NCI-H2171 treated with DMSO at 0.1 percent for 48 hours (cell line): ENCODE measurements around the gene PSMD9.
"Not testable (repeated sequence)": the region's sequence is repeated elsewhere in the genome, so short reads cannot be mapped to it uniquely, and the experiment has no call there.

Experiments used
- DNase-seq: peaks from one replicate; lab custom pipeline; 2025; lab: John Stamatoyannopoulos, UW

Gene PSMD9

DNA sequence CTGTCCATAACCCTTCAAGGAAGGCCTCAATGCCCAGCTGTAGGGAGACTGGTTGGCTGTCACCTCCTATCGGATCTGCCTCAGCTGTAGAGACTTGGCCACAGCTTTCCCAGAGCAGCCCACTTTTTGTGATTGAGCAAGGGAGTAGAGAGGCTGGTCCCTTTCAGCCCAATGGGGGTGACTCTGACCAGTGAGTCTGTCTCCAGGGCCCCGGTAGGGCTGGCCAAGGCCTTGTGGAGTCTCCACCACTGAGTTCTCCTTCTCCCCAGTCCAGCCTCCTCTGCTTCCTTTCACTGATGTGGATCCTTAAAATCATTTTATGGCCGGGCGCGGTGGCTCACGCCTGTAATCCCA lies 15.4 kb upstream of the PSMD9 start:
- no peak for DNase-seq

DNA sequence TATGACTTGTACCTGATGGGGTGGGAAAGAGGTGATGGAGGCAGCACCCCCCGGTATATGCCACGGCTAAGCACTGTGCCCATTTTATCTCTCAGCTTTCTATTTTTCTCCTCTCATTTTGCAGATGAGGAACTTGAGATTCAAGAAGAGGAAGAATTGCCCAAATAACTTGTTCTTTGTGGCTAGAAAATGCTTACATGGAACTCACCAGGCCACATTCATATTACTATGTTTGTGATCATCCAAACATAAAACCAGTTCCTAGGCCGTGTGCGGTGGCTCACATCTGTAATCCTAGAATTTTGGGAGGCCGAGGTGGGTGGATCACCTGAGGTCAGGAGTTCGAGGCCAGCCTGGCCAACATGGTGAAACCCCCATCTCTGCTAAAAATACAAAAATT lies 14.5 kb upstream of the PSMD9 start:
- DNase-seq, result no peak

DNA sequence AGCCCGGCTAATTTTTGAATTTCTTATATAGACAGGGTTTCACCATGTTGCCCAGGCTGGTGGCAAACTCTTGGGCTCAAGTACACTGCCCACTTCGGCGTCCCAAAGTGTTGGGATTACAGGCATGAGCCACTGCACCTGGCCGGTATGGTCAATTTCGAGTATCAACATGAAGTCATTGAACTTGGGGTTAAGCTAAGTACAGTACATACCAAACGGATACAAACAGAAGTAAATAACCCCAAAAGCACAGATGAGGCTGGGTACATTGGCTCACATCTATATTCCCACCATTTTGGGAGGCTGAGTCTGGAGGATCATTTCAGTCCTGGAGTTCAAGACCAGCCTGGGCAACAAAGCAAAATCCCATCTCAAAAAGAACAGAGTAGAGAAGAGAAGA lies 13.0 kb upstream of the PSMD9 start:
- no peak for DNase-seq

DNA sequence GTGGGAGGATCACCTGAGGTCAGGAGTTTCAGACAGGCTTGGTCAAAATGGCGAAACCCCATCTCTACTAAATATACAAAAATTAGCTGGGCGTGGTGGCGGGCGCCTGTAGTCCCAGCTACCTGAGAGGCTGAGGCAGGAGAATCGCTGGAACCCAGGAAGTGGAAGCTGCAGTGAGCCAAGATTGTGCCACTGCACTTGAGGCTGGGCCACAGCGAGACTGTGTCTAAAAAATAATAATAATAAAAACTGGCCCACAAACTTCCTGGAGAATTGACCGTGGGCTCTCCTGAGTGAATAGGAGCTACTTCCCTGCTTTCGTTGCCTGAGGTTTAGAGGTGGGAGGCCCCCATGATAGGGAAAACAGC lies 12.5 kb upstream of the PSMD9 start:
- DNase-seq, result not testable (repeated sequence)

DNA sequence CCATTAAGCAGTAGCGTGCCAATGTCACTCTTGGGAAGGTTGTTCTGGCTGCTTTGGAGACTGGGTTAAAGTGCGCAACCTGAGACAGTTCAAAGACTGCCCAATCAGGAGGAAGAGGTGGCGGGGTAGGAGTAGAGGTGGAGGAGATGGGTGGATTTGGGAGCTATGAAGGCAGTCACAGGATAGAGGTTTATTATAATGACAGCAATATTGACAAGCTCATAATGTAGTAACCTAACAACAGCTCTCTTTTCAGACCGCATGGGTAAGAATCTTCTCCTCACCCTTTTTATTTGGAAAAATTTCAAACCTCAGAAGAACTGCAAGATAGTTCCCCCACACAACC lies 5.3 kb upstream of the PSMD9 start:
- no peak for DNase-seq

DNA sequence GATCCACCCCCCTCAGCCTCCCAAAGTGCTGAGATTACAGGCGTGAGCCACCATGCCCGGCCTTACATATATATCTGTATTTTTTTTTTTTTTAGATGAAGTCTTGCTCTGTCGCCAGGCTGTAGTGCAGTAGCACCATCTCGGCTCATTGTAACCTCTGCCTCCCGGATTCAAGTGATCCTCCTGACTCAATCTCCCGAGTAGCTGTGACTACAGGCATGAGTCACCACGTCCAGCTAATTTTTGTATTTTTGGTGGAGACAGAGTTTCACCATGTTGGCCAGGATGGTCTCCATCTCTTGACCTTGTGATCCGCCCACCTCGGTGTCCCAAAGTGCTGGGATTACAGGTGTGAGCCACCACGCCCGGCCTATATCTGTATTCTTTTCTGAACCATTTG lies 3.5 kb upstream of the PSMD9 start:
- not testable (repeated sequence) for DNase-seq

DNA sequence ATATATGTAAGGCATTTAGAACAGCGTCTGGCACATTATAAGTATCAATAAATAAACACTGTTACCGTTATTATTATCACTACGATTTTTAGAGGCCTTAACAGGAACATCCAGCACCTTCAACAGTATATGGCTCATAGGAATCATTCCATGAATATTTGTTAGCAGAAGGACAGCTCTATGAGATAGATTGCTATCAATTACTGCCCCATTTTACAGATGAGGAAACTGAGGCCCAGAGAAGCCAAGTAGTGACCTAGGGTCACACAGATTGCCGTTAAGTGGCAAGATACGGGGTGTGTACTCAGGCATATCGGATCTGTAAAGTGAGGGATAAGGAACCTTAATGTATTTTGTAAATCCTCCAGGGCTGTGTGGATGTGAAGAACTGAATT lies 510 bp upstream of the PSMD9 start:
- no peak for DNase-seq

DNA sequence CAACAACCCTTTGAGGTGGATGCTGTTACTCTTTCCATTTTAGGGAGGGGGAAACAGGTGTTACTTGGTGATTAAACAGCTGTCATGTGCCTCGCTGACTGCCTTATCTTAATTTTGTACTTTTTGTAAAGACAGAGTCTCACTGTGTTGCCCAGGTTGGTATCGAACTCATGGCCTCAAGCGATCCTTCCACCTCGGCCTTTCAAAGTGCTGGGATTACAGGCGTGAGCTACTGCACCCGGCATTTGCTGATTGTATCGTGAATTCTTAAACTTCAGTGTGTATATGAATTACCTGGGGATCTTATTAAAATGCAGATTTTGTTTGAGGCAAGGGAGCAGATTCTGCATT lies 659 bp downstream of the PSMD9 start:
- no peak for DNase-seq

DNA sequence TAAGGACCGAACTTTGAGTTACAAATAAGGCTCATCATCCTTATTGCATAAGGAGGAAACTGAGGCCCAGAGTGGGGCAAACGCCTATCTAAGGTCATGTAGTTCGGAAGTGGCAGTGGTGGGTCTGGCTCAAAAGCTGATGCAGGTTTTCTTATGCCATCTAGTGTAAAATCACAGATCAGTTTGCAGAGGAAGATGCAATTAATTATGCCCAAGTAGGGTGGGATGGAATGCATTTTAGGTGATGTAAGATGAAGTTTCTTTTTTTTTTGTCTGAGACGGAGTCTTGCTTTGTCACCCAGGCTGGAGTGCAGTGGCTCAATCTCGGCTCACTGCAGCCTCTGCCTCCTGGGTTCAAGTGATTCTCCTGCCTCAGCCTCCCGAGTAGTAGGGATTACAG lies 1.1 kb downstream of the PSMD9 start:
- DNase-seq, result not testable (repeated sequence)

DNA sequence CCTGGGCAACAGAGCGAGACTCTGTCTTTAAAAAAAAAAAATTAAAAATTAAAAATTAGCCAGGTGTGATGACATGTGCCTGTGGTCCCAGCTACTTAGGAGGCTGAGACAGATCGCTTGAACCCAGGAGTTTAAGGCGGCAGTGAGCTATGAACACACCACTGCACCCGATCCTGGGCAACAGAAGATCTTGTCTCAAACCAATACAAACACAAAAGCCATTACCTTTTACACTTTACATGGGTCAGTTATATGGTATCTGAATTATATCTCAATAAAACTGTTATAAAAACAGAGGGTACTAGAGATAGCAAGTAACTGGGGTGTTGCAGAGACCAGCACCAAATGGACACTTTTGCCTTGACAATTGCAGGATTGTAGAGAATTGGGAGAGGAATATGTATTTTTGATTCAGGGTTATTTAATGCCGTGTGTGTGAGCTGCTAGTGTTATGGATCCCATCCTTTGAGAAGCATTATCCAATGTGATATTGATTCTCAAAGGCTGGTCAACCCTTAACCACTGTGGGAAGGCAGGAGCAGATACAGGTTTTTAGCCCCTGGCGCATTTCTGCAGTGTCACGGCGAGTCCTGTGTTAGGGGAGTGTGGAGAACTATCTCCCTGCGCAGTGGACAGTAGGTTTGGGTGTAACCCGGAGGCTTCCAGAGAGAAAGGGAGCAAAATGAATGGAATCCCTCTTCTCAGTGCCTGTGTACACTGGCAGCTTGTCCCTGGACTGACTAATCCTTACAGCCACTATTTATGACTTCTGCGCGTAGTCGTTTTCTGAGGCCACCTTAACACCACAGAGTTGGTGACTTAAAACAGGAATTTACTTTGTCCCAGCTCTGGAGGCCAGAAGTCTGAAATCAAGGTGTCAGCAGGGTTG lies 4.3 kb downstream of the PSMD9 start:
- no peak for DNase-seq

DNA sequence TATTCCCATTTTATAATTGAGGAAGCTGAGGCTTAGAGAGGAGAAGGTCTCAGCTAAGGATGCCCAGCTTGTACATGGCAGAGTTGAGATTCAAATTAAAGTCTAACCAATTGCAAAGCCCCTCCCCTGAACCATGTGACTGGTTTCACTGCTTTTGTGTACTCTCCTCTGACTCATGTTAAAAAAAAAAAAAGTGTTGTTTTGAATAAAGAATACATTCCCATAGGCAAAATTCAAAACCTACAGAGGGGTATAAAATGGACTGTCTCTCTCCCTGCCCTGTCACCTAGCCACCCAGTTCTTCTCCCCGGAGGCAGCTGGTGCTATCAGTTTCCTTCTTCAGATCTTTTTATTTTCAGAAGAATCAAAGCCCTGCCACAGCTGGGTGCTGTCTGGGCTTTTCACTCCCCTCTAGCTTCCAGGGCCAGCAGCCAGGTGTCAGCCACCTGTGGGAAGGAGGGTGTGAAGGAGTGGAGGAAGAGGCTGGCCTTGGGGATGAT lies 5.4 kb downstream of the PSMD9 start:
- DNase-seq, result peak; percentile 74

DNA sequence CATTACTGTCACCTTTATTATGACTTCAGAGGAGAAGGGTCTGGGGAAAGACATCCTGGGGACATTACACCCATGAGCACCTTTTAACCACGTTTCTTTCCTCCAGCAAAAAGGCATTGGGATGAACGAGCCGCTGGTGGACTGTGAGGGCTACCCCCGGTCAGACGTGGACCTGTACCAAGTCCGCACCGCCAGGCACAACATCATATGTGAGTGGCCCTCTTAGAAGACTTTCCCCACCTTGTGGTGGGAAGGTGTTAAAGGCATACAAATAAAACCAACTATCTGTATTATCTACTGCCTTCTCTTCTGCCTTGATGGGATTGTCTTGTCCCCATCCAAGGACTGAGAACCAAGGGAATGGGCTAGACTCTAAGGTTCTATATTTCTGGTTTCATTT lies 6.0 kb downstream of the PSMD9 start:
- no peak for DNase-seq

DNA sequence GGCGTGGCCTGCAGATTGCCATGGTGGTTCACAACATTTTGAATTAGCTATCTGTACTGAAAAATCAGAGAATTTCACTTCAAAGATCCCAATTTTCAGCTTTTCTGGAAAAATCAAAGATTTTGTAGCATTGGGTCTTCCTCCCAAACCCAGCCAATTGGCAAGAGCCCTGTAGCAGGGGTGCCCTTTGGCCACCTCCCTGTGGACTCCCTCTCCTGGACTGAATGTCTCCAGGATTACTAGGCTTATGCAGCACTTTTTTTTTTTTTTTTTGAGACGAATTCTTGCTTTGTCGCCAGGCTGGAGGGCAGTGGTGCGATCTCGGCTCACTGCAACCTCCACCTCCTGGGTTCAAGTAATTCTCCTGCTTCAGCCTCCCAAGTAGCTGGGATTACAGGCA lies 9.7 kb downstream of the PSMD9 start:
- no peak for DNase-seq

DNA sequence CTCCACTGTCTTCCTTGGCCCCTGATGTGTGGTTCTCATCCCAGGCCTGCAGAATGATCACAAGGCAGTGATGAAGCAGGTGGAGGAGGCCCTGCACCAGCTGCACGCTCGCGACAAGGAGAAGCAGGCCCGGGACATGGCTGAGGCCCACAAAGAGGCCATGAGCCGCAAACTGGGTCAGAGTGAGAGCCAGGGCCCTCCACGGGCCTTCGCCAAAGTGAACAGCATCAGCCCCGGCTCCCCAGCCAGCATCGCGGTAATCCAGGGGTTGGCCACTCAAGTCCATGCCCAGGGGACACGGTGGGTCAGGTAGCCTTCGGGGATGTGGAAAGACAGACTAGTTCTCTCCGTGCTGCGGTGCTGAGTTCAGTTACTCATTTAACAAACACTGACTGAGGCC lies 11.0 kb downstream of the PSMD9 start:
- DNase-seq, result no peak

DNA sequence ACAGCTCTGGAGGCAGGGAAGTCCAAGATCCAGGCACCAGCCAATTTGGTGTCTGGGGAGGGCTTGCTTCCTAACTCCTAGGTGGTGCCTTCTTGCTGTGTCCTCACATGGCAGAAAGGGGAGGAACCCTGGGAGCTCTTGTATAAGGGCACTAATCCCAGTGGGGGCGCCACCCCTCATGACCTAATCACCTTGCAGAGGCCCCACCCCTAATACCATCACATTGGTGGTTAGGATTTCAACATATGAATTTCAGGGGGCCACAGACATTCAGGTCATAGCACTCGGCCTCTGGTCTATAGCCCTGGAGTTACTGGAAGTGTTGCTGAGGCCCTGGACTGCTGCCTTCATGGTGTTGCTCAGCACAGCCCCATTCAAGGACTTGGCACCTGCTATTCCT lies 14.6 kb downstream of the PSMD9 start:
- DNase-seq, result no peak

DNA sequence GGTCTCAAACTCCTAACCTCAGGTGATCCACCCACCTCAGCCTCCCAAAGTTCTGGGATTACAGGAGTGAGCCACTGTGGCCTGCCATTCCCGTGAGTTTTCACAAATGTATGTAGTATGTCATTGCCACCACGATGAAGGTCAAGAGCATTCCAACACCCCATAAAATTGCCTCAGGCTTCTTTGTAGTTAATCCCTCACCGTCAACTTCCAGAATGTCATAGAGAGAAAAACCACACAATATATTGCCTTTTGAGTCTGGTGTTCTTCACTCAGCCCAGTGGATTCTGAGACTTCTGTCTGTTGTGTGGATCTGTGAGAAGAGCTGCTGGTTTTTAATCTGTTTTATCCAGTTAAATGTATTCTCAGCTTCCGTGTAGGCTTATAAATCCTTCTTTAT lies 17.2 kb downstream of the PSMD9 start:
- no peak for DNase-seq

DNA sequence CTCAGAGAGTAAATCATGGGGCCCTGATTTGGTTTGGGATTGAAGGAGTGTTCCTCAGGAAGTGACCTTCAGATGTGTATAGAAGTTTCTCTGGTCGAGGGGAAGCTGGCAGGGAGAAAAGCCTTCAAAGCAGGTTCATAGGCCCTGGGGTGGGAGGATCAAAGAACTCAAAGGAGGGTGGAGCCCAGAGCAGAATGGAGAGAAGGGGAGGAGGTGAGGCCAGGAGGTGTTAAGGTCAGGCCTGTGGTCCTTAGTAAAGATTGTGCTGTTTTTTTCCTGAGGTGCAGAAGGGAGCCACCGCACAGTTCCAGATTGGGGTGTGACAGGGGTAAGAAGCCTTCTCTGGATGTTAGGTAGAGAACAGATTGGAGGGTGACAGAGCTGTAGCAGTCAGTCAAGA lies 20.1 kb downstream of the PSMD9 start:
- no peak for DNase-seq

DNA sequence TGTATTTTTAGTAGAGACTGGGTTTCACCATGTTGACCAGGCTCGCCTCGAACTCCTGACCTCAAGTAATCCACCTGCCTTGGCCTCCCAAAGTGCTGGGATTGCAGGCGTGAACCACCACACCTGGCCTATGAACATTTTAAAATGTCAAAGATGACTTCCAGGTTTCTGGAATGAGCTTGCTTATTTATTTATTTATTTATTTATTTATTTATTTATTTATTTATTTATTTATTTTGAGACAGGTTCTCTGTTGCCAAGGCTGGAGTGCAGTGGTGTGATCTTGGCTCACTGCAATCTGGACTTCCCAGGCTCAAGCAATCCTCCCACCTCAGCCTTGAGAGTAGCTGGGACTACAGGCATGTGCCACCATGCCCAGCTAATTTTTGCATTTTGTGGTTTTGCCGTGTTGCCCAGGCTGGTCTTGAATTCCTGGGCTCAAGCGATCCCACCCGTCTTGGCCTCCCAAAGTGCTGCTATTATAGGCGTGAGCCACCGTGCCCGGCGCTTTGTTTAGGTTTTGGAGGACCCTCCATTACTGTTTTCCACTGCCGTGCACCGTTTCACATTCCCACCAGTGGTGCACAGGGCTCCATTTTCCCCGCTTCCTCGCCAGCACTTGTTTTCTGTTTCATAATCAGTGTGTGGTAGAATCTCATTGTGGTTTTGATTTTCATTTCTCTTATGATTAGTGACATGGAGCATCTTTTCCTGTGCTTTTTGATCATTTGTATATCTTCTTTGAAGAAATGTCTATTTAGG lies 23.4 kb downstream of the PSMD9 start:
- DNase-seq, result no peak

DNA sequence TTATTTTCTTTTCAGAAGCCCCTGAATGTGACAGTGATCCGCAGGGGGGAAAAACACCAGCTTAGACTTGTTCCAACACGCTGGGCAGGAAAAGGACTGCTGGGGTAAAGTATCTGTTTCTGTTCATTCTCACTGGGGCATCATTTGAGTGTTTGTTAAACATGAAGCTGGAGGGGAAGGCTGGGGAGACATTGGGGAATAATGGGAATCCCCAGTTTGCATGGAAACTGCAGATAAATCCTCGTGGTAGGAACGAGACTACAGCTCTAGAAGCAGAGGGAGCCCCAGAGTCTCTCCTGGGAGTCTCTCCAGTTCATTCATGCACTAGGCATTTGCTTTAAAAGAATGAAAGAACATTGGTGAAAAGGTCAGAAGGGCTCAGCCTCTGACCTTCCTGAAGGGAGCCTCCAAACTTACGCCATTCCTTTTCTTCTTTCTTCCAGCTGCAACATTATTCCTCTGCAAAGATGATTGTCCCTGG lies 27.3 kb downstream of the PSMD9 start:
- DNase-seq, result peak; percentile 58

DNA sequence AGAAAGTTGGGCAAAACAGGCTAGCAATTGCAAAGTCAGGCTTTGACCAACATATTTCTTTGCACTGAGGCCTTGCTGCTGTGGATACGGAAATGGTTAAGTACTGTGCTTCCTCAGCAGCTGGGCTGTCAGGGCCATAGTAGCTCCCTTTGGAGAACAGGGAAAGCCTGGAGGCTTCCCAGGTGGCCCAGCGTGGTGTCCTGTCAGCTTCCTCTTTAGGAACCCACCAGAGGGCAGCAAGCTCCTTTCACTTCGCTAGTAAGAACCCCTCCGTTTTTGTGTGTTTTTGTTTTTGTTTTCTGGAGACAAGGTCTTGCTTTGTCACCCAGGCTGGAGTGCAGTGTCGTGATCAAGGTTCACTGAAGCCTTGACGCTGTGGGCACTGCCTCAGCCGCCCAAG lies 28.1 kb downstream of the PSMD9 start:
- no peak for DNase-seq

DNA sequence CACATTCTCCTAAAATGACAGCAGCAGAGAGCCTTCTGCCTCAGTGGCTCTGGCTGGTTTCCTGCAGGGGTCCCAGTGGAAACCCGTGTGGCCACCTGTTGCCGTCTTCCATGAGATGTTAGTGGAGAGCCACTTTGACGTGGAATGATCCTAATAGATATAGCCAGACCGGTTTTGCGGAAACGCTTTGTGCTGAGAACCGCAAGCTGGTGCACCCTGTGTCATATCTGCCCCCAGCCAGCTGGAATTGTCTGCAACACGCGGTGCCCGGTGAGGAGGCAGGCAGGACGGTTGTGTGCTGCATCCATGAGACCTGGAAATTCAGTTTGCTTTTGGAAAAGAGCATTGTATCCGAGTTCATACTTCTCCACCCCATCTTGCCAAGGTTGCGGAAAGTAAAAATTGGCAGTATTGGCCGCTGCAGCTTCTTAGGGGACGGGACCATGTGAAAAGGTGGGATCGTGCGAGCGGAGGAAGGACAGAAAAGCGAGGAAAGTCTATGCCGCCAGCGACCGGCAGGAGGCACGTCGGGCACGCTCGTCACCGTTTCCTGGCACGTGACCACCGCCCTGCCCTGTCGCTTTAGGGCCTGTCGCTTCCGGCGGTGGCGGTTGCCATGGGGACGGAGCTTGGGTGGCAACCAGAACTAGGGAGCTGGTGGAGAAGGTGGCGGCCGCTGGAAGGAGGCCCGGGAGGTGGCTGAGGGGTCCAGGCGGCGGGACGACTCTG lies 29.5 kb downstream of the PSMD9 start, which contains the start of gene CFAP251:
Gene CFAP251, plus strand, starts transcription at position 643 of the 729 bp plus-strand sequence. CDS start 2,714 bp downstream, outside the sequence.
- DNase-seq, result peak; percentile 93

DNA sequence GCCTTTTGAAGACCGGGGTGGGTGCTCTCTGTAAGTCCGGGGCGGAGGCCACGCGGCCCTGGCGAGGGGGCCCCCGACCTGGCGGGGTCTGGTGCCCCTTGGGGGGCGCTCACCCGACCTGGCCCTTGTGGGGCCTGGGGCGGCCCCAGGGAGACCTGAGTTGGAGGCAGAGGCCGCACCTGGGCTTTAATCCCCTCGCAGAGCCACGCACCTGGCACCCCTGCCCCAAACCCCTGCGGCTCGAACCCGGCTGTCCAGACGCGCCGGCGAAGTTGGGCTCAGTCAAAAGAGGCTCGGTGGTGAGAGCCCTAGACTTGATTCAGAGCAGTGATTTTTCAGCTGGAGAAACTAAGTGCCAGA lies 30.1 kb downstream of the PSMD9 start:
- no peak for DNase-seq

DNA sequence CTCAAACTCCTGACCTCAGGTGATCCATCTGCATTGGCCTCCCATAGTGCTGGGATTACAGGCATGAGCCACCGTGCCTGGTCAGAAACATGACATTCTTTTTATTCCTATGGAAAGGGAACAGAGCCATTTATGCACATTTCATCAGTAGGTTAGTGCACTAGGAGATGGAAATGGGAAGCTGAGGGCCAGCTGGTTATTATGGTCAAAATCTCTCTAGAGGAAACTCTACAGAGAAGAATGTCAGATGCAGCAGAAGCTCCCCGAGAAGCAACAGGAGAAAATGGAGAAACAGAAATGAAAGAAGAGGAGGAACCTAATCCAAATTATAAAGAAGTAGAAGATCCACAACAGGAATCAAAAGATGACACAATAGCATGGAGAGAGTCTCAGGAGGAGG lies 32.5 kb downstream of the PSMD9 start:
- no peak for DNase-seq
